ENCODE measurements around the gene S100A8. TPM values are rescaled to one million over a fixed set of nuclear protein-coding genes. Genes with fewer than 3 reads are reported as not detected.

The S100A8 gene
- total RNA-seq, 4 donors from 2014 or later = 2.8 to 35.6 (median 6.2) TPM; not detected in 1

GRCh38 chr1:153346077-153346723 lies 44.7 kb downstream of the S100A8 start:
- TF ChIP-seq POLR2A (IDR thresholded peaks at IDR 0.05) (no peak), CTCF (IDR thresholded peaks at IDR 0.05) (no peak)
- Histone ChIP-seq H3K4me1 (no peaks in the 10 kb centered on the region), H3K27ac (no peak overlapping the region), H3K4me3 (replicated peaks in 1 of 3) (no peak overlapping the region), H3K9me3 (no peaks in the 10 kb centered on the region), H3K27me3 (no peaks in the 10 kb centered on the region), H3K36me3 (no peaks in the 10 kb centered on the region)
- WGBS, 2 donors = 32 to 39% methylated on average over 6 of the region's 6 CpGs
- no peak for DNase-seq
- intact Hi-C loops (cut with DNase I) = no loop called here

GRCh38 chr1:153345187-153346076 lies 45.4 kb downstream of the S100A8 start:
- H3K36me3 ChIP-seq = no peaks in the 10 kb centered on the region
- no peaks in the 10 kb centered on the region for H3K9me3 ChIP-seq
- no peaks in the 10 kb centered on the region for H3K27me3 ChIP-seq
- H3K4me1 ChIP-seq = no peaks in the 10 kb centered on the region
- no peak overlapping the region for H3K4me3 ChIP-seq (replicated peaks in 1 of 3)
- 84% methylated on average over 12 to 14 of the region's 14 CpGs for WGBS, 2 donors
- intact Hi-C loops (cut with DNase I) = no loop called here
- DNase-seq = no peak
- TF ChIP-seq POLR2A (IDR thresholded peaks at IDR 0.05) (no peak), CTCF (IDR thresholded peaks at IDR 0.05) (no peak)
- no peak overlapping the region for H3K27ac ChIP-seq

- intact Hi-C loops (cut with DNase I) = no loop called here
- Histone ChIP-seq H3K4me3 (replicated peaks in 1 of 3) (no peak overlapping the region), H3K9me3 (no peaks in the 10 kb centered on the region), H3K27me3 (no peaks in the 10 kb centered on the region), H3K36me3 (no peaks in the 10 kb centered on the region), H3K4me1 (no peaks in the 10 kb centered on the region), H3K27ac (no peak overlapping the region)
- no peak for TF ChIP-seq POLR2A (IDR thresholded peaks at IDR 0.05)
- no peak for TF ChIP-seq CTCF (IDR thresholded peaks at IDR 0.05)
- 48 to 55% methylated on average over 3 of the region's 3 CpGs for WGBS, 2 donors
- DNase-seq = no peak
Observed at GRCh38 chr1:153344718-153345025, 46.2 kb downstream of the S100A8 start.

- no peak overlapping the region for H3K27ac ChIP-seq
- no peak for DNase-seq
- no peaks in the 10 kb centered on the region for H3K9me3 ChIP-seq
- no peaks in the 10 kb centered on the region for H3K36me3 ChIP-seq
- intact Hi-C loops (cut with DNase I) = no loop called here
- no peaks in the 10 kb centered on the region for H3K27me3 ChIP-seq
- no peaks in the 10 kb centered on the region for H3K4me1 ChIP-seq
- TF ChIP-seq CTCF (IDR thresholded peaks at IDR 0.05) (no peak), POLR2A (IDR thresholded peaks at IDR 0.05) (no peak)
- 49 to 52% methylated on average over 8 to 9 of the region's 9 CpGs for WGBS, 2 donors
- H3K4me3 ChIP-seq (replicated peaks in 1 of 3) = no peak overlapping the region
Observed at GRCh38 chr1:153343811-153344717, 46.8 kb downstream of the S100A8 start.
